Coronary artery (tissue), 2 donors: Measurements from ENCODE around the gene ZNF491.

Experiments
- DNase-seq: peaks from one replicate; pipeline ENCODE4 v3.0.0-alpha.2; 2017; ENCODE audit warnings: low spot score
- H3K27ac ChIP-seq, 2 donors: fragments of 200-600 bp; sonication (generic); one replicate each; pipeline ENCODE4 v1.5.1; 2016 to 2019
- H3K4me3 ChIP-seq: fragments of 200-600 bp; sonication (generic); 2 replicates; pipeline ENCODE4 v1.5.1; 2016; ENCODE audit warnings: mild to moderate bottlenecking, moderate library complexity
- CTCF ChIP-seq: fragments of 200-600 bp; sonication (generic); IDR thresholded peaks from one replicate; pipeline ENCODE4 v1.5.1; 2019; ENCODE audit warnings: antibody characterized with exemption

Gene ZNF491

GRCh38 chr19:11856596-11857250 lies 58.4 kb downstream of the ZNF491 start:
- no peak for TF ChIP-seq CTCF
- no peak for DNase-seq
- no peak overlapping the region for H3K27ac ChIP-seq
- no peak overlapping the region for H3K4me3 ChIP-seq
